HG03175 (cell line): ENCODE data around the gene ZNF226.
"Not testable (repeated sequence)": the region's sequence is repeated elsewhere in the genome, so short reads cannot be mapped to it uniquely, and the experiment has no call there.

Experiments
- ATAC-seq: cut with Tn5 transposase; IDR thresholded peaks from one replicate; pipeline ENCODE4 v1.9.1; 2021; ENCODE audit warnings: mild to moderate bottlenecking, moderate library complexity; ENCODE audit not compliant: unreplicated experiment

The ZNF226 gene

DNA sequence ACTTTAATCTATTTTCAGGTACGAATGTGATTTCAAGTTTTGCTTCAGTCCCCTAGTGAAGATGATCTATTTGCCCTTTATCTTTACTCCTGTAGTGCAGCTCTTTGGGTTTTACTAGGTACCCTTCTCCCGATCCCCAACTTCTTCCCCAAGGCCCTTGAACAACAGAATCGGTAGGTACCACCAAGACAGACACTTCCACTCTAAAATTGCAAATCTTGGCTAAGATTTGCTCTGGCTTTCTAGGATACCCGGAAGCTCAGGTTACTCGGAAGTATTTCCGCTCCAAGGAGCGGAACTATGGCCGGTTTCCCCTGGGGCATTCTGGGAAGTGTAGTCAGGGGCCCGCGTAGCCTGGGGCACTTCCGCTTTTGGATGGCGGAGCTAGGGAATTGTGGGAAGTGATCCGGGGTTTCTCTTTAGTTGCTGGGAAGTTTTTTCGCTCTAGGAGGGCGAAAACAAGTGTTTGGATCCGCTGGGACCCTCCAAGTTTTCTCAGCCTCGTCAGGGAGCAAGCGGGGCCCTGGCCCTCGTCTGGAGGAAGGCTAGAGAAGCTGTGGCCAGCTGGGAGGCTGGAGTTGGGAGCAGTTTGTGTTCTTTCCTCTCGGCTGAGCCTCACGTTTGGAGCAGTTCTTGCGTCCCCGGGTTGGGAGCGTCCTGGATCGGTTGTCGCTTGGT lies 42.4 kb downstream of the ZNF226 start:
- peak; percentile 90 for ATAC-seq

DNA sequence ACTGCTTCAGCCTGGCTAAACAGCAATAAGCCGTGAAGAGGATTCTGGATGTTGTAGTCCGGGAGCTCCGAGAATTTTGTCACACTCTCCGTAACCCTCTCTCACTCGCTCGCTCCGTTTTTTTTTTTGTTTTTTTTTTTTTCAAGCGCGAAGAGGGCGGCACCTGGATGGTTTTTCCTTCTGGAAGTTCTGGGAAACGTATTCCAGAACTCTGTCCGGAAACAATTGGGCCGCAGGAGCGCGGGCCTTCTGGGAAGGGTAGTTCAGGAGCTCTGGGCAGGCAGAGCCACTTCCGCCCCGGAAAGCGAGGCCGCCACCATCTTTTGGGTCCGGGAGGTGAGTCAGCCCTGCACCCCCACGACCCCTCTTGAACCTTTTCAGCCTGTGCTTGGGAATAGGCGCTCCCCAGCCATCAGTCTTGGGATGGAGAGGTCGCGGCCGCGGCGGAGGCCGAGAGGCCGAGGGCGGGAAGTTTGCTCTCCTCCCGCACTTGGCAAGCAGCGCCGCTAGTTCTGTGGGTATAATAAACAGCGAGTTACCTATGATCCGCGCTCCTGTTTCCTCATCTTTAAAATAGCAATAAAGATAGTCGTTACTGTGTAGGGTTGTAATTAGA lies 47.5 kb downstream of the ZNF226 start, which contains the start of gene ZNF227:
ZNF227 (plus strand) TSS at position 283 of the 616 bp plus-strand sequence. CDS start 5,261 bp downstream, outside the sequence.
- peak; percentile 90 for ATAC-seq

DNA sequence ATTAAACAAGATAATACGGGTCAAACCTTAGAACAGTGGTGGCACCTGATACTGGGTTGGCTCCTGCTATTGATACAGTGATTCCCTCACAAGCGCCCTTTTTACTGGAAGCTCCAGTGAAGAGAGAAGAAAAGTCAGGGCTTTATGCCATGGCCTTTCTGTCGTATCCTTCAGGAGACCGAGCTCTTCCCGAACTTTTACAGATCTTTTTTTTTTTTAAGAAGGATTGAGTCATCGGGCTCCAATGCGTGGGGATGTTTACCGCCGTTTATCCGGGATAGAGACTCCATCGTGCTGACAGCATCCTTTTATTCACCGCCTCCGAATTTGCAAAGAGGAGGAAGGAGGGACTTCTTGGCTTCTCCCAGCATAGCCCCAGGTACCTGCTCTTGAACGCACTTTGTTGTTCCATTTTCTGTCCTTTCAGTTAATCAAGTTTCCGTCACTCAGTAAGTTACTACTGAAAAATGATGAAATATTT lies 48.0 kb downstream of the ZNF226 start:
- no peak for ATAC-seq

DNA sequence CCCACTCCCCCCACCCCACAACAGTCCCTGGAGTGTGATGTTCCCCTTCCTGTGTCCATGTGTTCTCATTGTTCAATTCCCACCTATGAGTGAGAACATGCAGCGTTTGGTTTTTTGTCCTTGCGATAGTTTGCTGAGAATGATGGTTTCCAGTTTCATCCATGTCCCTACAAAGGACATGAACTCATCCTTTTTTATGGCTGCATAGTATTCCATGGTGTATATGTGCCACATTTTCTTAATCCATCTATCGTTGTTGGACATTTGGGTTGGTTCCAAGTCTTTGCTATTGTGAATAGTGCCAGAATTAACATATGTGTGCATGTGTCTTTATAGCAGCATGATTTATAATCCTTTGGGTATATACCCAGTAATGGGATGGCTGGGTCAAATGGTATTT lies 55.0 kb downstream of the ZNF226 start:
- not testable (repeated sequence) for ATAC-seq

DNA sequence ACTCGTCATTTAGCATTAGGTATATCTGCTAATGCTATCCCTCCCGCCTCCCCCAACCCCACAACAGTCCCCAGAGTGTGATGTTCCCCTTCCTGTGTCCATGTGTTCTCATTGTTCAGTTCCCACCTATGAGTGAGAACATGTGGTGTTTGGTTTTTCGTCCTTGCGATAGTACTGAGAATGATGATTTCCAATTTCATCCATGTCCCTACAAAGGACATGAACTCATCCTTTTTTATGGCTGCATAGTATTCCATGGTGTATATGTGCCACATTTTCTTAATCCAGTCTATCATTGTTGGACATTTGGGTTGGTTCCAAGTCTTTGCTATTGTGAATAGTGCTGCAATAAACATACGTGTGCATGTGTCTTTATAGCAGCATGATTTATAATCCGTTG lies 55.9 kb downstream of the ZNF226 start:
- not testable (repeated sequence) for ATAC-seq

DNA sequence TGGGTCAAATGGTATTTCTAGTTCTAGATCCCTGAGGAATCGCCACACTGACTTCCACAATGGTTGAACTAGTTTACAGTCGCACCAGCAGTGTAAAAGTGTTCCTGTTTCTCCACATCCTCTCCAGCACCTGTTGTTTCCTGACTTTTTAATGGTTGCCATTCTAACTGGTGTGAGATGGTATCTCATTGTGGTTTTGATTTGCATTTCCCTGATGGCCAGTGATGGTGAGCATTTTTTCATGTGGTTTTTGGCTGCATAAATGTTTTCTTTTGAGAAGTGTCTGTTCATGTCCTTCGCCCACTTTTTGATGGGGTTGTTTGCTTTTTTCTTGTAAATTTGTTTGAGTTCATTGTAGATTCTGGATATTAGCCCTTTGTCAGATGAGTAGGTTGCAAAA lies 56.4 kb downstream of the ZNF226 start:
- ATAC-seq: not testable (repeated sequence)
